HepG2 (cell line): ENCODE measurements around the gene EMC8. TPM values are rescaled to one million over a fixed set of nuclear protein-coding genes. Genes with fewer than 3 reads are reported as not detected.

Experiments used
- AGO1 ChIP-seq: fragments of 200-400 bp; formaldehyde crosslinking; IDR thresholded peaks from 2 replicates; pipeline ENCODE4 v1.6.1; 2017; ENCODE audit warnings: mild to moderate bottlenecking, low read depth, low read length, moderate library complexity; ENCODE audit not compliant: poor library complexity, severe bottlenecking
- CBX1 ChIP-seq: IDR thresholded peaks from one replicate; pipeline ENCODE4 v1.6.1; 2016; ENCODE audit warnings: antibody characterized with exemption, low read depth
- FLYWCH1 ChIP-seq: sonication (generic); formaldehyde crosslinking; IDR thresholded peaks from 2 replicates; pipeline ENCODE4 v1.8.1; 2023; ENCODE audit warnings: mild to moderate bottlenecking, missing genetic modification reagents
- FOXP4 ChIP-seq: sonication (generic); formaldehyde crosslinking; IDR thresholded peaks from 2 replicates; pipeline ENCODE4 v1.4.0; 2020; ENCODE audit warnings: missing genetic modification reagents
- HMG20A ChIP-seq: IDR thresholded peaks from 2 replicates; pipeline ENCODE4 v1.6.1; 2016; ENCODE audit warnings: borderline replicate concordance
- KDM5A ChIP-seq: fragments of 200-600 bp; sonication (generic); IDR thresholded peaks from 2 replicates; pipeline ENCODE4 v1.7.0; 2018; ENCODE audit warnings: antibody characterized with exemption, mild to moderate bottlenecking, low read length, borderline replicate concordance
- MLXIP ChIP-seq: sonication (generic); formaldehyde crosslinking; IDR thresholded peaks from 2 replicates; pipeline ENCODE4 v1.9.0; 2021; ENCODE audit warnings: missing genetic modification reagents, borderline replicate concordance
- MYC ChIP-seq: sonication (generic); formaldehyde crosslinking; IDR thresholded peaks from 2 replicates; pipeline ENCODE4 v1.9.0; 2021; ENCODE audit warnings: missing genetic modification reagents, borderline replicate concordance
- NAIF1 ChIP-seq: sonication (generic); formaldehyde crosslinking; IDR thresholded peaks from 2 replicates; pipeline ENCODE4 v1.5.0; 2020; ENCODE audit warnings: mild to moderate bottlenecking, missing genetic modification reagents, borderline replicate concordance
- RBAK ChIP-seq: sonication (generic); formaldehyde crosslinking; IDR thresholded peaks from 2 replicates; pipeline ENCODE4 v1.5.1; 2020; ENCODE audit warnings: mild to moderate bottlenecking, missing genetic modification reagents
- SRY ChIP-seq: sonication (generic); formaldehyde crosslinking; IDR thresholded peaks from 2 replicates; pipeline ENCODE4 v1.8.0; 2022; ENCODE audit warnings: mild to moderate bottlenecking, missing genetic modification reagents
- TMF1 ChIP-seq: sonication (generic); formaldehyde crosslinking; IDR thresholded peaks from 2 replicates; pipeline ENCODE4 v1.8.1; 2022; ENCODE audit warnings: low read depth, missing genetic modification reagents
- U2AF2 ChIP-seq: fragments of 200-400 bp; formaldehyde crosslinking; IDR thresholded peaks from 2 replicates; pipeline ENCODE4 v1.6.1; 2017; ENCODE audit warnings: low read depth, mild to moderate bottlenecking, low read length
- XBP1 ChIP-seq: sonication (generic); formaldehyde crosslinking; IDR thresholded peaks from 2 replicates; pipeline ENCODE4 v1.5.0; 2020; ENCODE audit warnings: missing genetic modification reagents
- ZBTB7B ChIP-seq: sonication (generic); formaldehyde crosslinking; IDR thresholded peaks from 2 replicates; pipeline ENCODE4 v1.4.0; 2020; ENCODE audit warnings: missing genetic modification reagents
- ZFP41 ChIP-seq: sonication (generic); formaldehyde crosslinking; IDR thresholded peaks from 2 replicates; pipeline ENCODE4 v1.4.0; 2020; ENCODE audit warnings: mild to moderate bottlenecking, missing genetic modification reagents, borderline replicate concordance
- ZKSCAN8 ChIP-seq: IDR thresholded peaks from 2 replicates; pipeline ENCODE4 v1.6.1; 2016; ENCODE audit warnings: borderline replicate concordance, missing genetic modification reagents, missing compliant biosample characterization
- ZNF496 ChIP-seq: sonication (generic); formaldehyde crosslinking; IDR thresholded peaks from 2 replicates; pipeline ENCODE4 v1.8.1; 2023; ENCODE audit warnings: mild to moderate bottlenecking, moderate library complexity, missing genetic modification reagents; ENCODE audit not compliant: insufficient replicate concordance
- ZNF576 ChIP-seq: sonication (generic); formaldehyde crosslinking; IDR thresholded peaks from 2 replicates; pipeline ENCODE4 v1.4.0; 2020; ENCODE audit warnings: mild to moderate bottlenecking, missing genetic modification reagents
- ZUFSP ChIP-seq: sonication (generic); formaldehyde crosslinking; IDR thresholded peaks from 2 replicates; pipeline ENCODE4 v1.9.0; 2021; ENCODE audit warnings: missing genetic modification reagents, mild to moderate bottlenecking, borderline replicate concordance
- ZZZ3 ChIP-seq: sonication (generic); formaldehyde crosslinking; IDR thresholded peaks from 2 replicates; pipeline ENCODE4 v1.4.0; 2020; ENCODE audit warnings: missing genetic modification reagents, mild to moderate bottlenecking, borderline replicate concordance
- polyA plus RNA-seq, 8 experiments: library from polyadenylated mRNA; depleted of rRNA in 3 of 8; stranded (reverse) in 7 of 8; unstranded in 1 of 8; fragments of >200 nt; fragmentation: Illumina TruSeq in 4 of 8; extraction: Trizol in 4 of 8; gene quantifications; 2 replicates each; pipeline versions ENCODE4 v1.2.1 to v1.2.3, GENCODE V29; 2011 to 2016; ENCODE audit warnings: low read depth in 4 of 8, missing spikeins in 1 of 8, mixed read lengths in 1 of 8; ENCODE audit not compliant: insufficient read depth in 1 of 8
- total RNA-seq, 5 experiments: library from RNA; depleted of rRNA; stranded (reverse); fragments of >200 nt; fragmentation: Illumina TruSeq; extraction: Trizol; gene quantifications; 2 replicates each; pipeline ENCODE4 v1.2.3, GENCODE V29; 2016; ENCODE audit warnings: low read depth in 1 of 5

EMC8 gene
- total and polyA plus RNA-seq, 2 of the 13 experiments (the other 11 are each of a cell fraction or from before 2014, with no cell fraction given) = 55.0 to 76.0 TPM

GRCh38 chr16:85844786-85845185, 45.4 kb upstream of the EMC8 start (continued):
- TF ChIP-seq ZUFSP (CRISPR knock-in tag) (no peak), RBAK (no peak), TMF1 (CRISPR knock-in tag) (no peak), U2AF2 (no peak), CBX1 (no peak), FOXP4 (CRISPR knock-in tag) (peak; percentile 68), MLXIP (CRISPR knock-in tag) (no peak), ZFP41 (CRISPR knock-in tag) (no peak), ZZZ3 (CRISPR knock-in tag) (no peak), ZNF576 (CRISPR knock-in tag) (no peak), HMG20A (peak; percentile 71; the same call in 1 of the 2 replicates), KDM5A (no peak), ZBTB7B (peak; percentile 58; the same call in 1 of the 2 replicates), SRY (CRISPR knock-in tag) (no peak), FLYWCH1 (no peak), NAIF1 (CRISPR knock-in tag) (no peak), XBP1 (CRISPR knock-in tag) (no peak), ZKSCAN8 (CRISPR knock-in tag) (no peak), ZNF496 (CRISPR knock-in tag) (no peak), AGO1 (no peak), MYC (CRISPR knock-in tag) (no peak)
